ENCODE data around the gene OAT.

Gene OAT

GRCh38 chr10:124418726-124419501, at the start of gene OAT:
OAT (minus strand) TSS chr10:124418923; CDS start chr10:124412171, 6,752 bp downstream.
- DNase-seq: peak; percentile 97

- no peak for DNase-seq
Measured at GRCh38 chr10:124467165-124467564, 48.4 kb upstream of the OAT start.

- no peak for DNase-seq
Measured at GRCh38 chr10:124465777-124466488, 47.2 kb upstream of the OAT start.

- no peak for DNase-seq
Measured at GRCh38 chr10:124465003-124465776, 46.5 kb upstream of the OAT start.

- DNase-seq: no peak
Measured at GRCh38 chr10:124464028-124464965, 45.6 kb upstream of the OAT start.

GRCh38 chr10:124462348-124462695, 43.6 kb upstream of the OAT start:
- DNase-seq: no peak

- peak; percentile 93 for DNase-seq
Measured at GRCh38 chr10:124461642-124462347, 43.1 kb upstream of the OAT start, which contains the start of gene LHPP. LHPP (plus strand) TSS chr10:124461823; CDS start chr10:124461863, 40 bp downstream.

- no peak for DNase-seq
Measured at GRCh38 chr10:124460144-124460543, 41.4 kb upstream of the OAT start.

GRCh38 chr10:124459395-124459794, 40.7 kb upstream of the OAT start:
- DNase-seq: no peak

GRCh38 chr10:124458889-124459288, 40.2 kb upstream of the OAT start:
- DNase-seq: no peak

- no peak for DNase-seq
Measured at GRCh38 chr10:124458473-124458872, 39.8 kb upstream of the OAT start.

GRCh38 chr10:124455441-124455840, 36.7 kb upstream of the OAT start:
- DNase-seq: no peak

- no peak for DNase-seq
Measured at GRCh38 chr10:124453960-124454610, 35.4 kb upstream of the OAT start.

GRCh38 chr10:124451276-124451675, 32.6 kb upstream of the OAT start:
- DNase-seq: no peak

- DNase-seq: no peak
Measured at GRCh38 chr10:124450783-124451057, 32.0 kb upstream of the OAT start.

GRCh38 chr10:124450012-124450782, 31.5 kb upstream of the OAT start, which contains the start of gene NKX1-2:
NKX1-2 (minus strand) TSS chr10:124450035; CDS start chr10:124449943, 92 bp downstream.
- no peak for DNase-seq

- no peak for DNase-seq
Measured at GRCh38 chr10:124449170-124450011, 30.7 kb upstream of the OAT start.

GRCh38 chr10:124448696-124449169, 30.0 kb upstream of the OAT start:
- no peak for DNase-seq

- no peak for DNase-seq
Measured at GRCh38 chr10:124447751-124448466, 29.2 kb upstream of the OAT start.

Data from activated CD4-positive, alpha-beta T cell treated with anti-CD3 and anti-CD28 coated beads, Interleukin-10, Interleukin-2, amounts not matched to agents 100 ng/mL and 50 ng/mL, durations not matched to agents 16 hours and 8 hours (primary cell).